Osteocyte (in vitro differentiated cells): ENCODE data around the gene EYA2. TPM values are rescaled to one million over a fixed set of nuclear protein-coding genes. Genes with fewer than 3 reads are reported as not detected.

Experiments used
- DNase-seq: peaks from one replicate; pipeline ENCODE4 v3.0.0; 2021; ENCODE audit warnings: mixed read lengths; ENCODE audit not compliant: unreplicated experiment; ENCODE audit errors: extremely low spot score
- H3K27ac Mint-ChIP-seq: one replicate; pipeline ENCODE4 v1.8.0; 2021; ENCODE audit warnings: mild to moderate bottlenecking, mixed read lengths; ENCODE audit not compliant: unreplicated experiment
- H3K27me3 Mint-ChIP-seq: one replicate; pipeline ENCODE4 v1.8.0; 2021; ENCODE audit warnings: mixed read lengths; ENCODE audit not compliant: unreplicated experiment
- H3K36me3 Mint-ChIP-seq: one replicate; pipeline ENCODE4 v1.8.0; 2021; ENCODE audit warnings: mixed read lengths; ENCODE audit not compliant: unreplicated experiment
- H3K4me1 Mint-ChIP-seq: one replicate; pipeline ENCODE4 v1.8.0; 2021; ENCODE audit warnings: mixed read lengths; ENCODE audit not compliant: unreplicated experiment
- H3K4me3 Mint-ChIP-seq: one replicate; pipeline ENCODE4 v1.8.0; 2021; ENCODE audit warnings: mild to moderate bottlenecking, moderate library complexity, mixed read lengths; ENCODE audit not compliant: unreplicated experiment
- H3K9me3 Mint-ChIP-seq: one replicate; pipeline ENCODE4 v1.8.0; 2021; ENCODE audit warnings: mixed read lengths; ENCODE audit not compliant: unreplicated experiment
- total RNA-seq: library from RNA; stranded (reverse); gene quantifications from 2 replicates; pipeline ENCODE4 v1.2.1, GENCODE V29; 2021
- TF ChIP-seq, protein P1 (sequence below): fragments of 200-600 bp; sonication (generic); IDR thresholded peaks from 2 replicates; pipeline ENCODE4 v1.5.0; 2021; ENCODE audit warnings: antibody characterized with exemption, mild to moderate bottlenecking, moderate library complexity

EYA2 gene
- total RNA-seq, 1 donor from 2014 or later = not detected

DNA sequence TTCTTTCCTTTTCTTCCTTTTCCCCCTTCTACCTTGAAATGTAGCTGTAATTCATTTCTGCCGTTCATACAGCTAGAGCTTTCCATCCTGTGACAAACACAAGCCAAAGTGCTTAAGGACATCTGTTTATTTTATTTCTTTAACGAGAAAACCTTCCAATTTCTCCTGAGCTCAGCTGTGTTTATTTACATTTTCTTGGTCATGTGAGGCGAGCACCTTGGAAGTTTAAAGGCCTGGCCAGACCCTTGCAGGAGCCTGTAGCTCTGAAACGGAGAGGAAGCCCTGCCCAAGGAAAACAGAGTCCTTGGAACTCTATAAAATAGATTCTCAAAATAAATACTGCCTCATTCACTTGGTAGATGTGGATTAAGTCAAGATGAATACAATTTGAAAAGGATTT is 223.1 kb downstream of the EYA2 start:
- H3K4me1 Mint-ChIP-seq = no peaks in the 10 kb centered on the region
- peaks cover 24% of the 10 kb centered on the region for H3K27me3 Mint-ChIP-seq
- H3K9me3 Mint-ChIP-seq = no peaks in the 10 kb centered on the region
- no peaks in the 10 kb centered on the region for H3K36me3 Mint-ChIP-seq
- H3K4me3 Mint-ChIP-seq = no peak overlapping the region
- DNase-seq = no peak
- no peak overlapping the region for H3K27ac Mint-ChIP-seq
- TF ChIP-seq, protein P1, sequence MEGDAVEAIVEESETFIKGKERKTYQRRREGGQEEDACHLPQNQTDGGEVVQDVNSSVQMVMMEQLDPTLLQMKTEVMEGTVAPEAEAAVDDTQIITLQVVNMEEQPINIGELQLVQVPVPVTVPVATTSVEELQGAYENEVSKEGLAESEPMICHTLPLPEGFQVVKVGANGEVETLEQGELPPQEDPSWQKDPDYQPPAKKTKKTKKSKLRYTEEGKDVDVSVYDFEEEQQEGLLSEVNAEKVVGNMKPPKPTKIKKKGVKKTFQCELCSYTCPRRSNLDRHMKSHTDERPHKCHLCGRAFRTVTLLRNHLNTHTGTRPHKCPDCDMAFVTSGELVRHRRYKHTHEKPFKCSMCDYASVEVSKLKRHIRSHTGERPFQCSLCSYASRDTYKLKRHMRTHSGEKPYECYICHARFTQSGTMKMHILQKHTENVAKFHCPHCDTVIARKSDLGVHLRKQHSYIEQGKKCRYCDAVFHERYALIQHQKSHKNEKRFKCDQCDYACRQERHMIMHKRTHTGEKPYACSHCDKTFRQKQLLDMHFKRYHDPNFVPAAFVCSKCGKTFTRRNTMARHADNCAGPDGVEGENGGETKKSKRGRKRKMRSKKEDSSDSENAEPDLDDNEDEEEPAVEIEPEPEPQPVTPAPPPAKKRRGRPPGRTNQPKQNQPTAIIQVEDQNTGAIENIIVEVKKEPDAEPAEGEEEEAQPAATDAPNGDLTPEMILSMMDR = no peak

DNA sequence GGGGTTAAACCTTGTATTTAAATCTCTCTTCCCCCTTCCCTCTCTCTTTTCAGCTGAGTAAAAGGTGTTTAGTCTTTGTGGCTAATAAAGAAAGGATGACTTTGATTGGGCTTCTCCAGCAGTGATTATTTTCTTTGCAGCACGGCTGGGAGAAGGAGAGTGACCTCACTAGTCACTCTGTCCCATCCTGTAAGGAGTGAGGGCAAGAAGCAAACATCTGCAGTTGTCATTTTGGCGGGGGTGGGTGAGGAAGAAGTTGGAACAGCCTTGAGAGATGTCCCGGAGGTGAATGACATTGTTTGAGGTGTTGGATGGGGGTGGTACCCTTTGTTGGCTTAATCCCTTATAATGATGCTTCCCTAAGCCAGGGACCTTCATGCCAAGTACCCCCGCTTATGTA is 223.6 kb downstream of the EYA2 start:
- no peak overlapping the region for H3K4me3 Mint-ChIP-seq
- no peaks in the 10 kb centered on the region for H3K36me3 Mint-ChIP-seq
- no peak overlapping the region for H3K27ac Mint-ChIP-seq
- no peaks in the 10 kb centered on the region for H3K9me3 Mint-ChIP-seq
- peaks cover 24% of the 10 kb centered on the region for H3K27me3 Mint-ChIP-seq
- no peaks in the 10 kb centered on the region for H3K4me1 Mint-ChIP-seq
- no peak for DNase-seq
- TF ChIP-seq, protein P1 = no peak

DNA sequence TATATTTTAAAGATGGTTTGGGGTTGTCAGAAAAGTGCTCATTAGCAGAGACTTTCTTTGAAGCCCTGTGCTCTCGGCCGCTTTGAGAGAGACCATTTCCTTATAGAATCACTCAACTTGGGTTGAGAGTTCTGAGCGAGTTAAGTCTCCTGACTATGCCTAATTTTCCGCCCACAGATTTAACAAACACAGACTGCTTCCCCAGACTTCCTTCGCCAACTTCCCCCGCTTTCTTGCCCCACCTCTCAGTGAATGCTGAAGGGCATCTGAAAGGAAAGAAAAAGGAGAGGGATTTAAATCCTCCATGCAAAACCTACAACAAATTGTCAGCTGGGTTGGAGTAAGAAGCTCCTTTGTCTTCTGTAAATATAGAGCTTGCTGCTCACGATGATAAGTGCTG is 224.0 kb downstream of the EYA2 start:
- Mint-ChIP-seq H3K4me1 (no peaks in the 10 kb centered on the region), H3K27ac (no peak overlapping the region), H3K9me3 (no peaks in the 10 kb centered on the region), H3K27me3 (peaks cover 24% of the 10 kb centered on the region), H3K36me3 (no peaks in the 10 kb centered on the region), H3K4me3 (no peak overlapping the region)
- TF ChIP-seq, protein P1 = no peak
- DNase-seq = no peak

DNA sequence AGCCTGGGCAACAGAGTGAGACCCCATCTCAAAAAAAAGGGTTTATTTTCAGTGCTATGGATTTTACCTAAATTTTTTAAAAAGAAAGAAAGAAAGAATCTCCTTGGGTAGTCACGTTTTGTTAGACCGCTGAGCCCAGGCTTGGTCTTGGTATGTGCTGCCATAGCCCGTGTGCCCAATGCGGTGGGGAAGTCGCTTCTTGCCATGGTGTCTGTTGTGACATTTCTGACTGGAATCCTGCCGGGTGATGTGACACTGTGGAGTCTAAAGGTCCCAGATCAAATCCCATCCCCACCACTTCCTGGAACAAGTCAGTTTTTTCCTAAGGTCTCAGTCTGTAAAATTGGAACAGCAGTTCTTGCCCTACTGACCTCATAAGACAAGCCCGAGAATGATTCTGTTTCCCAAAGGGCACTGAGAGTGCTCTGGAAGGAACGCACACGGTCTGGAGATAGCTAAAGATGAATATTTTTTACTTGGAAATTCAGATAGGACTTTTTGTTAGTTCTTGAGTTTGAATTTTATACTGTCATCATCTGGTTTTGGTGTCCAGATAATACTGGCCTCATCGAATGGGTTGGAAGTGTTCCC is 225.8 kb downstream of the EYA2 start:
- H3K36me3 Mint-ChIP-seq = no peaks in the 10 kb centered on the region
- H3K4me3 Mint-ChIP-seq = no peak overlapping the region
- peaks cover 16% of the 10 kb centered on the region for H3K4me1 Mint-ChIP-seq
- H3K27ac Mint-ChIP-seq = no peak overlapping the region
- TF ChIP-seq, protein P1 = no peak
- DNase-seq = no peak
- no peaks in the 10 kb centered on the region for H3K9me3 Mint-ChIP-seq
- H3K27me3 Mint-ChIP-seq = peaks cover 20% of the 10 kb centered on the region

DNA sequence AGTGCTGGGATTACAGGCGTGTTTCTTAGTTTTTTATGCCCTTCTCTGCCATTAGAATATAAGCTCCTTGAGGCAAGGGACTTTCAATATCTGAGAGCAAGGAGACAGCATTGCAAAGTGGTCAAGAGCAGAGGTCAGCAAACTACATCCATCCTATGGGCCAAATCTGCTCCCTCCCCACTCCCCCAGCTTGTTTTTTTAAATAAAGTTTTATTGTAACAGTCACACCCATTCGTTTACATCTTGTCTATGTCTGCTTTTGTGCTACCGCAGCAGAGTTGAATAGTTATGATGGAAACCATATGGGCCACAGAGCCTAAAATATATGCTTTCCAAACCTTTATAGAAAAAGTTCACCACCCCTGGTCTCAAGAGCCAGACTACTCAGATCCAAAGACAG is 227.9 kb downstream of the EYA2 start:
- TF ChIP-seq, protein P1 = no peak
- peaks cover 34% of the 10 kb centered on the region for H3K4me1 Mint-ChIP-seq
- no peak for DNase-seq
- H3K27ac Mint-ChIP-seq = no peak overlapping the region
- no peaks in the 10 kb centered on the region for H3K9me3 Mint-ChIP-seq
- H3K36me3 Mint-ChIP-seq = no peaks in the 10 kb centered on the region
- peaks cover 14% of the 10 kb centered on the region for H3K27me3 Mint-ChIP-seq
- no peak overlapping the region for H3K4me3 Mint-ChIP-seq
